Fibroblast of skin of back (primary cell): ENCODE results near the gene PYGB.
"Not testable (repeated sequence)": the region's sequence is repeated elsewhere in the genome, so short reads cannot be mapped to it uniquely, and the experiment has no call there.

ENCODE experiments used
- DNase-seq: peaks from one replicate; pipeline ENCODE4 v3.0.0-alpha.2; 2013

PYGB gene

DNA sequence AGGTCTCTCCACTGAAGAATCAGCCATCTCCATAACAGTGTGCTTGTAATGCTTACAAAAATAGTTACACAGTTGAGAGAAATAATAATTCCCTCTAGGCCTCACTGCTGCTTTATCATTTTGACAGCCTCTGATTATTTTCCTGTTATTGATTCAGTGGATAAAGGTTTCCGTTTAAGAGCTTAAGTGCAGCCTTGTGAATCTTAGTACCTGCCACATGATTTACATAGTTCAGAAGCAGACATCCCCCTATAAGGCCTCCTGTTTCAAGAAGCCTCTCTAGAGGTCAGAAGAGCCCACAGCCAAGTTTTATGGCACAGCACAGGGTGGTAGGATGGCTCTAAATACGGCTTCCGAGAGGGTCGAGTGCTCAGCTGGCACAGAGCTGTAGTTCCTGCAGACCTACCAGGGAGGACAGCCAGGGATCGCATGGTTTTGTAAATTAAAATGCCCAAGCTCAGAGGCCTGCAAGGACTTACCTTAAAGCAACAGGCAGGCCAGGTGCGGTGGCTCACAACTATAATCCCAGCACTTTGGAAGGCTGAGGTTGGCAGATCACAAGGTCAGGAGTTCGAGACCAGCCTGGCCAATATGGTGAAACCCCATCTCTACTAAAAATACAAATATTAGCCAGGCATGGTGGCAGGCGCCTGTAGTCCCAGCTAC lies 17.6 kb upstream of the PYGB start:
- no peak for DNase-seq

GRCh38 chr20:25233016-25233772 lies 14.7 kb upstream of the PYGB start:
- peak; percentile 94 for DNase-seq

DNA sequence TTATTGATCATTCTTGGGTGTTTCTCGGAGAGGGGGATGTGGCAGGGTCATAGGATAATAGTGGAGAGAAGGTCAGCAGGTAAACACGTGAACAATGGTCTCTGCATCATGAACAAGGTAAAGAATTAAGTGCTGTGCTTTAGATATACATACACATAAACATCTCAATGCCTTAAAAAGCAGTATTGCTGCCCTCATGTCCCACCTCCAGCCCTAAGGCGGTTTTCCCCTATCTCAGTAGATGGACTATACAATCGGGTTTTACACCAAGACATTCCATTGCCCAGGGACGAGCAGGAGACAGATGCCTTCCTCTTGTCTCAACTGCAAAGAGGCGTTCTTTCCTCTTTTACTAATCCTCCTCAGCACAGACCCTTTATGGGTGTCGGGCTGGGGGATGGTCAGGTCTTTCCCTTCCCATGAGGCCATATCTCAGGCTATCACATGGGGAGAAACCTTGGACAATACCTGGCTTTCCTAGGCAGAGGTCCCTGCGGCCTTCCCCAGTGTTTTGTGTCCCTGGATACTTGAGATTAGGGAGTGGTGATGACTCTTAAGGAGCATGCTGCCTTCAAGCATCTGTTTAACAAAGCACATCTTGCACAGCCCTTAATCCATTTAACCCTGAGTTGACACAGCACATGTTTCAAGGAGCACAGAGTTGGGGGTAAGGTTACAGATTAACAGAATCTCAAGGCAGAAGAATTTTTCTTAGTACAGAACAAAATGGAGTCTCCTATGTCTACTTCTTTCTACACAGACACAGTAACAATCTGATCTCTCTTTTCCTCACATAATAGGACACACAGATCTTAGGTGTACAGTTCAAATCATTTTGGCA lies 13.7 kb upstream of the PYGB start:
- DNase-seq, result not testable (repeated sequence)

- DNase-seq, result peak; percentile 40
Measured at GRCh38 chr20:25236450-25237304, 11.2 kb upstream of the PYGB start.

GRCh38 chr20:25237610-25238318 lies 10.1 kb upstream of the PYGB start:
- DNase-seq, result peak; percentile 100

- peak; percentile 80 for DNase-seq
Measured at GRCh38 chr20:25238319-25239037, 9.4 kb upstream of the PYGB start.

GRCh38 chr20:25239387-25240370 lies 8.2 kb upstream of the PYGB start:
- no peak for DNase-seq

DNA sequence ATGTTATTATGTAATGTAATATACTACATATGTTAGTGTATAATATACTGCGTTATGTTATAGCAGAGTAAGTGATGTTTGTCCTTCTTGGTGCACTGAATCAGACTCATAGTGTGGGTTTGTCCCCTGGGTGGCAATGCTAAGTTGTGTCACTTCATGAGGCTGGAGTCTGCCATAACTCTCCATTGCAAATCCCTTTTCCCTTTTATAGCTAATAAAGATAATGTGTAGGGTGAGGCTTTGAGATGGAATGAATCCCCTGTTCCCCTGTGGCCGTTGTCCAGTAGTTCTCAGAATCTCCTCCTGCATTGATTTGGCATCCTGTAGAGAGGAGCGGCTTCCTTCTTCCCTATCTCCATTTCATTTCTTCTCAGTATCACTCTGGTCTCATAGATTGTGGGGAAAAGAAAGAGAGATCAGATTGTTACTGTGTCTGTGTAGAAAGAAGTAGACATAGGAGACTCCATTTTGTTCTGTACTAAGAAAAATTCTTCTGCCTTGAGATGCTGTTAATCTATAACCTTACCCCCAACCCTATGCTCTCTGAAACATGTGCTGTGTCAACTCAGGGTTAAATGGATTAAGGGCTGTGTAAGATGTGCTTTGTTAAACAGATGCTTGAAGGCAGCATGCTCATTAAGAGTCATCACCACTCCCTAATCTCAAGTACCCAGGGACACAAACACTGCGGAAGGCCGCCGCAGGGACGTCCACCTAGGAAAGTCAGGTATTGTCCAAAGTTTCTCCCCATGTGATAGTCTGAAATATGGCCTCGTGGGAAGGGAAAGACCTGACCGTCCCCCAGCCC lies 6.8 kb upstream of the PYGB start:
- peak; percentile 56 for DNase-seq

DNA sequence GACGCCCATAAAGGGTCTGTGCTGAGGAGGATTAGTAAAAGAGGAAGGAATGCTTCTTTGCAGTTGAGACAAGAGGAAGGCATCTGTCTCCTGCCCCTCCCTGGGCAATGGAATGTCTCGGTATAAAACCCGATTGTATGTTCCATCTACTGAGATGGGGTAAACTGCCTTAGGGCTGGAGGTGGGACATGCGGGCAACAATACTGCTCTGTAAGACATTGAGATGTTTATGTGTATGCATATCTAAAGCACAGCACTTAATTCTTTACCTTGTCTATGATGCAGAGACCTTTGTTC lies 6.3 kb upstream of the PYGB start:
- DNase-seq, result peak; percentile 55

DNA sequence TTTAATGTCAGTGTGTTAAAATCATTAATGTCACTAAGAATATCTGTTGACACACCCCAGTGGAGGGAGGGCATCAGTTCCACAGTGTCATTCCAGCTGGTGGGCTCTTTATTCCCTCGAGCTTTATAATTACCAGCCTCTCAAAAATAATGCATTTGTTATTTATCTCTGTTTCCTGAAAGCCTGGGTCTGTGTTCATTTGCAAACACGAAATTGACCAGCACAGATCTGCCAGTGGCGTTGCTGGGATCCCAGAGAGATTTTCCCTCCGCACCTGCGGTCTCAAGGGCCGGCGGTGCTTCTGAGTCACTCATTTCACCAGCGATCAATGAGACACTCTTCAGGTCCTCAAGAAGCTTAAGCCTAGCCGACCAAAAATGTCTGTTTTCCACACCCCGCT lies 5.7 kb upstream of the PYGB start:
- no peak for DNase-seq

DNA sequence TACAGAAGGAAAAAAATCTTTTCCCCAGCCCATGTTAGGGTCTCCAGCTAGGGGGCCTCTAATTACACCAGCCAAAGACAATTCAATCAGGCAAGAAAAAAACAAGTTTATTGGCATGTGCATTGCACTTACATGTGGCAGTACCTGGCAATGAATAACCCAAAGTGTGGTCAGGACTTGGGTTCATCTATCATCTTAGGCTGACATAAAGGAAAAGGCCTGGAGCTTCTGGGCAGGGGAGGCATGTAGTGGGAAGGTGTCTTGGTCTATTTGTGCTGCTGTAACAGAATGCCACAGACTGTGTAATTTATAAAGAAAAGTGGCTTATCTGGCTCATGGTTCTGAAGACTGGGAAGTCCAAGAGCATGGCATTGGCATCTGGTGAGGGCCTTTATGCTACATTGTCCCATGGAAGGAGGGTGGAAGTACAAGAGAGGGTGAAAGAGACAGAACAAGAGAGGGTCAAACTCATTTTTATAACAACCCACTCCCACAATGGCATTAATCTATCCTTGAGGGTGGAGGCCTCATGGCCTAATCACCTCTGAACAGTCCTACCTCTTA lies 4.4 kb upstream of the PYGB start:
- DNase-seq, result no peak

GRCh38 chr20:25244976-25245375 lies 2.9 kb upstream of the PYGB start:
- DNase-seq, result no peak

DNA sequence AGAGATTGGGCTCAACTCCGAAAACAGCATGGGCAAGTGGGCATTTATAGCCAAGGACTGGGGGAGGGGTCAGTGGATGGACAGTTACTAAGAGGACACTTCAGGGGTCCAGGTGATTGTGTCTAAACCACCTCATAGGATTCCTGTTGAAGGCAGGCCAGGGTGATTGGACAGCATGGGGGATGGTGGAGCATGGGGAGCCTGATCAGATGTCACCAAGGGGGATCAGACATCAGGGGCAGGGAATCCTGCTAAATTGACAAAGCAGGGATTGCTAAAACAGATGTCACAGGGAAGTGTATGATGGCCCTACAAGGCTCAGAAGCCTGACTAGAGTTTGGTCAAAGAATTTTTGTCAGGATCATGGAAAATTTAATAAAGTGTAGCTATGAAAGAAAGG lies 2.4 kb upstream of the PYGB start:
- DNase-seq, result no peak

GRCh38 chr20:25246182-25246999 lies 1.5 kb upstream of the PYGB start:
- DNase-seq, result no peak

- DNase-seq, result peak; percentile 81
Measured at GRCh38 chr20:25247000-25247517, 826 bp upstream of the PYGB start.

GRCh38 chr20:25247518-25247955 lies 348 bp upstream of the PYGB start:
- no peak for DNase-seq

DNA sequence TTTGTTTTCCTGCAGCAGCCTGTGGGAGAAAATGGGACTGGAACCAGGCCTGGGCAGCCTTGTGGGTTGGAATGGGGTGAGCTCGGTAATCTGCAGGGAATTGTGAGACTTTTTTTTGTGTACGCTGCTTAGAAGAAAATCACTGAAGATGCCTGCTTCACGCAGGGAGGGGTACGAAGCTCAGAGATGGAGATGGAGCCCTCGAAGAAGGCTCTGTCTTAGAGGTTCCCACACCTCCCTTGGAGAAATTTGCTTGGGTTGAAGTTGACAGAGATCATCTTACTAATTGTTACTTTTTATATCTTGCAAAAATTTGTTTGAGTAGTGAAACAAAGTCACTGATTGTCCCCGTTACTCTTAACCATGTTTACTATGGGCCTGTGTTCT lies 894 bp downstream of the PYGB start:
- no peak for DNase-seq
